ENCODE measurements around the gene HPS4.

DNA sequence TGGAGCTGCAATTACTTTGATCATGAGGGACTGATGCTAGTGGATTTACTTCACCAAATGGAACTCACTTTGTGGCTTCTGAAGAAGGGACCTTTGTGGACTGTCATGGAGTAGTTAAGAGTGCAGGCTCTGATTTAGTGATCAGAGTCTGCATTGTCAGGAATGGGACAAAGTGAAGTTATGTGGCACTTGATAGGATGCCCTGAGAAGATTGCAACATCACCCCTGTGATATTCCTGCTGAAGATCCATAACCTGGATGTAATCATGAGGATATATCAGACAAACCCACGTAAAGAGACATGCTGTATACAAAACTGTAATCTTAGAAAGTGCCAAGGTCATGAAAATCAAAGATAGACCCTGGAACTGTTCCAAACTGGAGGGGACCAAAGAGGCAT, 30.3 kb upstream of the HPS4 start:
- TF ChIP-seq, protein P1, sequence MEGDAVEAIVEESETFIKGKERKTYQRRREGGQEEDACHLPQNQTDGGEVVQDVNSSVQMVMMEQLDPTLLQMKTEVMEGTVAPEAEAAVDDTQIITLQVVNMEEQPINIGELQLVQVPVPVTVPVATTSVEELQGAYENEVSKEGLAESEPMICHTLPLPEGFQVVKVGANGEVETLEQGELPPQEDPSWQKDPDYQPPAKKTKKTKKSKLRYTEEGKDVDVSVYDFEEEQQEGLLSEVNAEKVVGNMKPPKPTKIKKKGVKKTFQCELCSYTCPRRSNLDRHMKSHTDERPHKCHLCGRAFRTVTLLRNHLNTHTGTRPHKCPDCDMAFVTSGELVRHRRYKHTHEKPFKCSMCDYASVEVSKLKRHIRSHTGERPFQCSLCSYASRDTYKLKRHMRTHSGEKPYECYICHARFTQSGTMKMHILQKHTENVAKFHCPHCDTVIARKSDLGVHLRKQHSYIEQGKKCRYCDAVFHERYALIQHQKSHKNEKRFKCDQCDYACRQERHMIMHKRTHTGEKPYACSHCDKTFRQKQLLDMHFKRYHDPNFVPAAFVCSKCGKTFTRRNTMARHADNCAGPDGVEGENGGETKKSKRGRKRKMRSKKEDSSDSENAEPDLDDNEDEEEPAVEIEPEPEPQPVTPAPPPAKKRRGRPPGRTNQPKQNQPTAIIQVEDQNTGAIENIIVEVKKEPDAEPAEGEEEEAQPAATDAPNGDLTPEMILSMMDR (IDR thresholded peaks at IDR 0.05): no peak
- TF ChIP-seq POLR2A (IDR thresholded peaks at IDR 0.05): no peak

Data from heart left ventricle (tissue), 13 donors.